Erythroblast (primary cell): ENCODE results near the gene AGAP2.
"Not testable (repeated sequence)": the region's sequence is repeated elsewhere in the genome, so short reads cannot be mapped to it uniquely, and the experiment has no call there.

Experiments used
- DNase-seq, 2 experiments: peaks; one replicate each; lab custom pipeline; 2025; lab: John Stamatoyannopoulos, UW
- GATA1 ChIP-seq: IDR thresholded peaks from 2 replicates; pipeline ENCODE4 v1.6.1; 2011; ENCODE audit warnings: low read depth, mild to moderate bottlenecking, control low read depth, low read length, moderate library complexity
- POLR2A ChIP-seq: IDR thresholded peaks from 2 replicates; pipeline ENCODE4 v1.6.1; 2011; ENCODE audit warnings: mild to moderate bottlenecking, low read length

AGAP2 gene

GRCh38 chr12:57732270-57732669 is 6.3 kb downstream of the AGAP2 start:
- no peak for DNase-seq
- TF ChIP-seq POLR2A (no peak), GATA1 (no peak)

GRCh38 chr12:57731411-57732080 is 7.0 kb downstream of the AGAP2 start:
- no peak for DNase-seq
- TF ChIP-seq POLR2A: no peak
- TF ChIP-seq GATA1: no peak

DNA sequence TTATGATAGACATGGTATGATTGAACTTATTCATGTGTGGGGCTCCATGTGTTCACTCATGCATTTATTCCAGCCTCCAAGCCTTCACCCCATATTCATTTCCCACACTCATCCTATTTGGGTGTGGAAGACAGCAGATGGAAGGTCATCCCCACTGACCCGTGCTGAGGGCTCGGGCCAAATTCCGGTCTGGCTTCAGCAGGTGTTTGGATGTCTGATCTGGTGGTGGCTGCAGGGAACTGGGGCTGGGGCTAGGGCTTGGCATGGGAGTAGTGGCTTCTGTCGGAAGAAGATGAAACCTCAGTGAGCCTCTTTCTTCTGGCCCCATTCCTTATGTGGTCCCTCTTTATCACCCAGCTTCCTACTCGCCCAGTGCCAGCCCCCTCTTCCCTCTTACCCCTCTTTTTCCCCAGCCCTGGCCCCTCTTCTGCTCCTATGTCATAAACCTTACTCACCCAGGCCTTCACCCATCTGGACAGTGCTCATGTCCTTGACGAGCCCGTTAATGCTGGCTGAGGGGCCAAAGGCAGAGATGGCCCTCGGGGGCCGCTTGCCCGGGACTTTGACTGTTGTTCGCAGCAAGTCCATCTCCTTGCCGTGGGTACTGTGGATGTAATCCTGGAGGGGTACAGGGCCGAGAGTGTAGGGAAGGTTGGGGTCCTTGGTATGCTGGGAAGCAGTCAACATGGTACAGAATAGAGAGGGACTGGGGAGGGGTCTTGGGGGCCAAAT is 8.0 kb downstream of the AGAP2 start:
- no peak for DNase-seq
- no peak for TF ChIP-seq POLR2A
- TF ChIP-seq GATA1: no peak

GRCh38 chr12:57729321-57729844 is 9.2 kb downstream of the AGAP2 start:
- TF ChIP-seq POLR2A (no peak), GATA1 (no peak)
- DNase-seq: no peak

DNA sequence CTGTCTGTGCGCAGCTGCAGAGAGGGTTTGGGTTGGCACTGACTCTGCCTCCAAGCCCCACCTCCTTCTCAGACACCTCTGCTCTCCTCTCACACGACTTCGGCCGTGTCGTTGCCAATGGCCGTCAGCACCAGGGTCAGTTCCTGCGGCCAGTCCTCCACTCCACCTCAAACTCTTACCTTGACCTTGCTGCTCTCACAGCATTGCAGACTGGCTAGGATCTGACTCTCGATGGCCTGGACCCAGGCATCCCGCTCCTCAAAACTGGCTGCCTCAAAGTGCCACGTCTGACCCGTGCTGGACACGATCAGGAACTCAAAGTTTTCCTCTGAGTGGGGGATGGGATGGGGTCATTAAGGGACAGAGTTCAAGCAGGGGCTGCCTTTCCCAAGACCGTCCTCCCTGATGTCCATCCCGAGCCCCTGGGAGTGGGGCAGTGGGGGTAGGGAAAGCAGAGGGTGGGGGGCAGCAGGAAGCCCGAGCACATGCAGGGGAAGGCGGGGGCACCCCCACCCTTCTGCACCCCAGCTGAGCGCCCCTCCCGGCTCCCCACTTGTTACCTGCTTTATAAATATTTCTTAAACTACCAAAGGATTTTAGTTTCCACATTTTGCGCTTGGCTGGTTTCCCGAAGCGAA is 10.7 kb downstream of the AGAP2 start:
- TF ChIP-seq POLR2A: no peak
- TF ChIP-seq GATA1: no peak
- no peak for DNase-seq

DNA sequence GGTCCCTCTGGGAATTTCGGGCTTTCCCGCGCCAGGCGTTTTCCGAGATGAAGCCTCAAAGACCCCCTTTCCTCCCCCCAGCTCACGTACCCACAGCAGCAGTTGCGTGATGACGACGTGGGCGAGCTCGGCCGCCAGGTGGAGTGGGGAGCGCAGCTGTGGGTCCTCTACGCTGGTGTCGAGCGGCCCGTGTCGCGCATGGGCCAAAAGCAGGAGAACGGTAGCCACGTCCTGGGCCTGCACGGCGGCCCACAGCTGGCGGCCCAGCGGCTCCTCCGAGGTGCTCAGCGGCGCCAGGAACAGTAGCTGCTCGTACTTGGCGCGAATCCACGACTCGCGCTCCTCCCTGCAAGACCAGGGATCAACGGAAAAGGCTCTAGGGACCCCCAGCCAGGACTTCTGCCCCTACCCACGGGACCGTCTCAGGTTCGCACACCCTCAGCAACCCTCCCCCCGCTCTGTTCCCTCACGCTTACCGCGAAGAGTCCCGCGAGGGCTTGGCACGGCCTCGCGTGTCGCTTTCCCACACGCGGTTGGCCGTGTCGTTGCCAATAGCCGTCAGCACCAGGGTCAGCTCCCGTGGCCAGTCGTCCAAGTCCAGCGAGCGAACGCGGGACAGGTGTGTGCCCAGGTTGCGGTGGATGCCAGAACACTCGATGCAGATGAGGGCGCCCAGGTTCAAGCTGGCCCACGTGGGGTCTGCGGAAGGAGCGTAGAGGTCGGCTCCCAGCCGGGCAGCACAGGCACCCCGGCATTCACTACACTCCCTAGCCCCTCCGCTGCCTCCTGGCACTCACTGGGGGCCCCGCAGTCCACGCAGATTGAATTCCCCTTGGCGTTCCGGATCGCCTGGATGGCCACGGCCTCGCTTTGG is 11.4 kb downstream of the AGAP2 start:
- DNase-seq: no peak
- no peak for TF ChIP-seq POLR2A
- TF ChIP-seq GATA1: no peak

DNA sequence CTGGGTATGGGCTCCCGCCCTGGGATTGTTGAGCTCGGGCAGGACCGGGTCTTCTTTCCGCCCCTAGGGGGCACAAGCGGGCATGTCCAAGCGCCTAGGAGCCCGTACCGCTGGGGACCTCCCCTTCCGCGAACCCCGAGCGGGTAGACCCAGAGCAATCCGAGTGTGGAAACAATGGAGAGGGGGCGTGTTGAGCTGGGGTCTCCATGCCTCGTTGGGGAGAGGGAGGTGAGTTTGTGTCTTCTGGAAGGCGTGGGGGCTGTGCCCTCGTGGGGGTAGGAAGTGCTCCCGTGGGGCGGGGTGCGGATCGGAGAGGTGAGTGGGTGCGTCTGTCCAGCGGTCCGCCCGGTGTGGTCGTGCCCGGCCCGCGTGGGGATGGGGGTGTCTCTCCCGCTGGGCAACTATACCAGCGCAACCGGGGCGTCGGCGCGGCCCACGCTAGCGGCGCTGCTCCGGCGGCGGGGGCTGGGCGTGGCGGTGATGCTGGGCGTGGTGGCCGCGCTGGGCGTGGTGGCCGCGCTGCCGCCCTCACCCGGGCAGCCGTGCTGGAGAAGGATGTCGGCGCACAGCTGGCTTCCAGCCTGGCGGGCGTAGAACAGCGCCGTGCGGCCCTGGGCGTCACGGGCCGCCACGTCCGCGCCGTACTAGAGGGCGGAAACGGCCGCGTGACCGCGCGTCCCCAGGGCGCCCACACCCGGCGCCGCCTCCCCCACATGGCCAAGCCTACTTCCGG is 12.2 kb downstream of the AGAP2 start:
- no peak for TF ChIP-seq POLR2A
- no peak for TF ChIP-seq GATA1
- DNase-seq: peak; percentile 69 to 76

- DNase-seq: no peak
- TF ChIP-seq GATA1 (no peak), POLR2A (no peak)
Observed at GRCh38 chr12:57725851-57726150, 12.7 kb downstream of the AGAP2 start.

GRCh38 chr12:57724936-57725740 is 13.4 kb downstream of the AGAP2 start:
- no peak for DNase-seq
- TF ChIP-seq POLR2A (no peak), GATA1 (no peak)

GRCh38 chr12:57724003-57724935 is 14.3 kb downstream of the AGAP2 start:
- no peak for TF ChIP-seq POLR2A
- no peak for TF ChIP-seq GATA1
- DNase-seq: no peak

DNA sequence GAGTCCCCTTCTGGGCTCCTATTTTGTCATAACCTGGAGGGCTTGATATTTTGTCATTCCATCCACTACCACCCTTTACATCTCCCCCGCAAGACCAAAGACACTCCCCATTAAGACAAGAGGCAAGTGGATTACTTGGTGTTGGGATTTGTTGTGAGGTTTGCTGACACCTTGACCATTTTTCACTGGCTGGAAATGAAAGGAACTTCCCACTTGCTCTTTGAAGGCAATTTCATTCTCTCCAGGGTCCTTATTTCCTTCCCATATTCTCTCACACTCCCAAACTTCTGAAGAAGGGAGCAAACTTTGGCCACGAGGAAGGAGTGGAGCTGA is 14.9 kb downstream of the AGAP2 start:
- TF ChIP-seq GATA1 (no peak), POLR2A (no peak)
- no peak for DNase-seq

GRCh38 chr12:57722716-57723629 is 15.6 kb downstream of the AGAP2 start:
- no peak for DNase-seq
- no peak for TF ChIP-seq POLR2A
- no peak for TF ChIP-seq GATA1

DNA sequence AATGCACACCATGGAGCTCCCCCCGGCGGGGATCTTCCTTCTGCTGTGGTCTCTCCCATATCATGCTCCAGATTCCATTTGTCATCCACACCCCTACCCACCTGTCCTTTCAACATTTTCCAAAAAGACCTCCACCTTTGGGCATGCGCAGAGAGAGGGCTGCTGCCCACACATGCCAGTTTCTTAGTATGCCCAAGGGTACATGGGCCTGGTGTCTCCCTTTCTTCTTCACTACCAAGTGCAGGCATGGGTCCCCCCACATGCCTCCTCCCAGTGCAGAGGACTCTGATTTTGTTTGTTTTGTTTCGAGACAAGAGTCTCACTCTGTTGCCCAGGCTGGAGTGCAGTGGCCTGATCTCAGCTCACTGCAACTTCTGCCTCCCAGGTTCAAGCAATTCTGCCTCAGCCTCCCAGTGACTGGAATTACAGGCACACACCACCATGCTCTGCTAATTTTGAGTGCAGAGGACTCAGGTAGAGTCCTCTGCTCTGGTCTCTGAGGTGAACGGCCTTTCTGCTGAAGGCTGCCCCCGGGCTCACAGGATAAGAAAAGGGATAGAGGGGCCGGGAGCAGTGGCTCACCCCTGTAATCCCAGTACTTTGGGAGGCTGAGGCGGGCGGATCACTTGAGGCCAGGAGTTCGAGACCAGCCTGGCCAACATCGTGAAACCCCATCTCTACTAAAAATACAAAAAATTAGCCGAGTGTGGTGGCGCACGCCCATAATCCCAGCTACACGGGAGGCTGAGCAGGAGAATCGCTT is 16.5 kb downstream of the AGAP2 start:
- DNase-seq: not testable (repeated sequence)
